ENCODE measurements around the gene MTUS2.

DNA sequence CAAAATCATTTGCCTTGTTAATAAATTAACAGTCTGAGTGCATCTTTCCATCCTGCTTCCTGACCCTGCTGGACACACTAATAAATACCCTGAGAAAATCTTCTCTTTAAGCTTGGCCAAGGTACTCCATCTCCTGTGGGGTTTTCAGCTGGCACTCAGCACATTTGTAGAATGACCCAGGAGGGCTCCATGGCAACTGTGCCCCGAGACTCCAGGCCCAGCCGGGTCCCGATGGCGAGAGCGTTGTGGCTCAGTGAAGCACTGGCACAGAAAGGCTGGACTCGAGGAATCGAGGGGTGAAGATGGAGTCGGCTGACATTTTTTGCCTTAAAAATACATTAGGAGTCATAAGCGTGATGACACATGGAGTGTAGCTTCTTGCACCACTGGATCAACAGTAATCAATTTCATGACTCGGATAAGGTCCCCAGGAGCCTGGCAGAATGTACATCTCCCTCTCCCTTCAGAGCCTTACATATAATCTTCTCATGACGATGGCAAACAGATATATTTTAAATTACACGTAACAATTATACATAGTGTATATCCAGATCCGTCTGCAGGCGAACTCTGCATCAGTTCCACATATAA lies 690.0 kb downstream of the MTUS2 start:
- no peak for TF ChIP-seq YY1 (IDR thresholded peaks at IDR 0.05; ENCODE audit: insufficient read depth, insufficient read length)
- TF ChIP-seq ZNF274 (IDR thresholded peaks at IDR 0.05; ENCODE audit: low read depth, low read length): no peak
- TF ChIP-seq SUZ12 (IDR thresholded peaks at IDR 0.05; ENCODE audit: extremely low read depth, insufficient read depth, insufficient read length): no peak
